Psoas muscle (tissue), 8 donors: Measurements from ENCODE around the gene RAPGEF5. TPM values are rescaled to one million over a fixed set of nuclear protein-coding genes. Genes with fewer than 3 reads are reported as not detected.

Experiments
- ATAC-seq, 4 donors: fragments of 200-7000 bp; cut with Tn5 transposase; one replicate each; pipeline ENCODE4 v1.9.1; 2020; ENCODE audit warnings: moderate library complexity in 3 of 4, mild to moderate bottlenecking in 2 of 4
- DNase-seq, 2 donors: peaks; one replicate each; pipeline ENCODE4 v3.0.0-alpha.2; 2020
- H3K27ac ChIP-seq: fragments of 200-600 bp; one replicate; pipeline ENCODE4 v1.8.0; 2022
- H3K27me3 ChIP-seq, 3 donors: fragments of 200-600 bp in 1 of 3; one replicate each; pipeline versions ENCODE4 v1.6.1 to v1.8.0; 2013 to 2022; ENCODE audit warnings: low read length in 2 of 3, mild to moderate bottlenecking in 2 of 3, moderate library complexity in 1 of 3; ENCODE audit not compliant: insufficient read depth in 3 of 3
- H3K36me3 ChIP-seq, 2 donors: fragments of 200-600 bp in 1 of 2; one replicate each; pipeline versions ENCODE4 v1.6.1 to v1.8.0; 2013 to 2022; ENCODE audit warnings: low read depth in 1 of 2, mild to moderate bottlenecking in 1 of 2, moderate library complexity in 1 of 2; ENCODE audit not compliant: insufficient read depth in 1 of 2
- H3K4me1 ChIP-seq: fragments of 200-600 bp; one replicate; pipeline ENCODE4 v1.8.0; 2022
- H3K4me3 ChIP-seq: fragments of 200-600 bp; one replicate; pipeline ENCODE4 v1.8.0; 2022; ENCODE audit warnings: mild to moderate bottlenecking
- H3K9me3 ChIP-seq: fragments of 200-600 bp; one replicate; pipeline ENCODE4 v1.8.0; 2022
- WGBS, 3 donors: extraction: QIAGEN DNeasy Blood & Tissue Kit; methylation state at CpG; one replicate each; pipeline versions ENCODE4 v1.1.6 to v1.1.7; 2013; 5-methylcytosine and 5-hydroxymethylcytosine counted together
- intact Hi-C, 2 donors: fragments of 100-400 bp; cut with DNase I; formaldehyde crosslinking; loops; one replicate each; pipeline versions ENCODE4 v1.11.0 to v1.14.2; 2022
- polyA plus RNA-seq, 3 donors: library from polyadenylated mRNA; stranded (reverse); fragments of 200-250 nt; gene quantifications; one replicate each; pipeline ENCODE4 v1.2.3, GENCODE V29; 2013
- total RNA-seq, 4 donors: library from RNA; stranded (reverse); fragmentation: NEBNext Ultra II Directional in 2 of 4; extraction: Animal tissue kit (Norgen Biotek cat#: 25700) in 2 of 4; gene quantifications; one replicate each; pipeline versions ENCODE4 v1.2.1 to v1.2.4, GENCODE V29; 2021 to 2023
- TF ChIP-seq, protein P1 (sequence below): fragments of 200-600 bp; IDR thresholded peaks from one replicate; pipeline ENCODE4 v1.8.0; 2022; ENCODE audit warnings: antibody characterized with exemption
- donor health status: healthy with polysubstance abuse.
- donor health status: DM: no; HTN: no; CAD: no; lungs with moderate emphysema.
- donor health status: Bipolar disorder and iron deficiency.
- donor health status: healthy.
- donor health status: DM: yes; HTN: yes; CAD: no.
- donor health status: DM: no; HTN: no; CAD: no.
- donor health status: DM: no; HTN: no; CAD: no.
- donor health status: DM: yes; HTN: yes; CAD: no.

The RAPGEF5 gene
- total and polyA plus RNA-seq, 7 donors: 2.6 to 10.8 (median 5.5) TPM

DNA sequence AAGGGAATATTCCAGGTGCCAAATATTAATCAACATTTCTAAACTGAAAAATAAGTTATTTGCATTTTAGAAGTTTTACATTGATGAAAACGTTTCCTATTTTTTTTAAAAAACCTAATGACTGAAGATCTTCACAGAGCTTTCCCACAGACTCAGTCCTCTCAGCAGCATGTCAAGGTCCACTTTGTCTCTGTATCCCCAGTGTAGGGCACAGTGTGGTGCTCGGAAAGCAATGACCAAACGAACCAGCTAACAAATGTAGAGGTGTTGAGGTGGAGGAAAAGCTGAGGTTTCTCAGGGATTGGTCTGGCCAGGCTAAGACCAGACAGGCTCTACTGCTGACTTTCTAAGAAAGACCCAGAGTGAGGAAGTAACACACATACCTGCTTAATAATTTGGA, 209.1 kb downstream of the RAPGEF5 start:
- Histone ChIP-seq H3K4me3 (no peak overlapping the region), H3K27ac (no peak overlapping the region), H3K36me3 (peaks cover 0 to 10% of the 10 kb centered on the region in 2 donors), H3K4me1 (no peaks in the 10 kb centered on the region), H3K27me3 (peaks cover 0 to 3% (median 3%) of the 10 kb centered on the region in 3 donors), H3K9me3 (no peaks in the 10 kb centered on the region)
- 77 to 88% (median 81%) methylated on average over 3 of the region's 3 CpGs for WGBS, 3 donors
- DNase-seq: no peak
- ATAC-seq: no peak
- TF ChIP-seq, protein P1, sequence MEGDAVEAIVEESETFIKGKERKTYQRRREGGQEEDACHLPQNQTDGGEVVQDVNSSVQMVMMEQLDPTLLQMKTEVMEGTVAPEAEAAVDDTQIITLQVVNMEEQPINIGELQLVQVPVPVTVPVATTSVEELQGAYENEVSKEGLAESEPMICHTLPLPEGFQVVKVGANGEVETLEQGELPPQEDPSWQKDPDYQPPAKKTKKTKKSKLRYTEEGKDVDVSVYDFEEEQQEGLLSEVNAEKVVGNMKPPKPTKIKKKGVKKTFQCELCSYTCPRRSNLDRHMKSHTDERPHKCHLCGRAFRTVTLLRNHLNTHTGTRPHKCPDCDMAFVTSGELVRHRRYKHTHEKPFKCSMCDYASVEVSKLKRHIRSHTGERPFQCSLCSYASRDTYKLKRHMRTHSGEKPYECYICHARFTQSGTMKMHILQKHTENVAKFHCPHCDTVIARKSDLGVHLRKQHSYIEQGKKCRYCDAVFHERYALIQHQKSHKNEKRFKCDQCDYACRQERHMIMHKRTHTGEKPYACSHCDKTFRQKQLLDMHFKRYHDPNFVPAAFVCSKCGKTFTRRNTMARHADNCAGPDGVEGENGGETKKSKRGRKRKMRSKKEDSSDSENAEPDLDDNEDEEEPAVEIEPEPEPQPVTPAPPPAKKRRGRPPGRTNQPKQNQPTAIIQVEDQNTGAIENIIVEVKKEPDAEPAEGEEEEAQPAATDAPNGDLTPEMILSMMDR: no peak
- intact Hi-C loops: no loop called here

DNA sequence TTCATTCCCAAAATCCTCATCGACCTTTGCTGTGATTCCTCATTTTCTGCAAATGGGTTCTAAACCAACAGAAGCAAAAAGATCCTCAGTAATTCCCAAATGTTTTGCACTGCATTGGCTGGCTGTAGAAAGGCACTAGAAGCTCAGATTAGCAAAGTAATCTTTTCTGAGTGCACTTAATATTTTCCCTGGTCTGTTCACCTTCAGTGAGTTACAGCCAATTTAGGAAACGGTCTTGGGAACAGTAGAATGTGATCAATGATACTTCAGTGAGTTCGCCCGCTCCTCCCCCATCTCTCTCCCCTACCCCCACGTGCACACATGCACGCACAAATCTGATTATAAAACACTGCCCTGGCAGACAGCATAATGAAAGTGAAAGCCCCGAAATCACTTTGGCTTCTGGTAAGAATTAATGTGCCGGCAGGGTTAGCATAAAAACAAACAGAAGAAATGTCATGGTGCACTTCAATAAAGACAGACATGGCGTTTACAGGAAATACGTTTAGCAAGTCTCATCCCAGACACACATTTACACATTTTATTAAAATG, 209.9 kb downstream of the RAPGEF5 start:
- intact Hi-C loops: no loop called here
- Histone ChIP-seq H3K36me3 (peaks cover 0 to 10% of the 10 kb centered on the region in 2 donors), H3K4me1 (no peaks in the 10 kb centered on the region), H3K9me3 (no peaks in the 10 kb centered on the region), H3K27ac (no peak overlapping the region), H3K4me3 (no peak overlapping the region), H3K27me3 (peaks cover 0 to 3% (median 3%) of the 10 kb centered on the region in 3 donors)
- ATAC-seq (no peak), DNase-seq (no peak)
- TF ChIP-seq, protein P1: no peak
- 39 to 55% (median 39%) methylated on average over 10 of the region's 10 CpGs for WGBS, 3 donors

DNA sequence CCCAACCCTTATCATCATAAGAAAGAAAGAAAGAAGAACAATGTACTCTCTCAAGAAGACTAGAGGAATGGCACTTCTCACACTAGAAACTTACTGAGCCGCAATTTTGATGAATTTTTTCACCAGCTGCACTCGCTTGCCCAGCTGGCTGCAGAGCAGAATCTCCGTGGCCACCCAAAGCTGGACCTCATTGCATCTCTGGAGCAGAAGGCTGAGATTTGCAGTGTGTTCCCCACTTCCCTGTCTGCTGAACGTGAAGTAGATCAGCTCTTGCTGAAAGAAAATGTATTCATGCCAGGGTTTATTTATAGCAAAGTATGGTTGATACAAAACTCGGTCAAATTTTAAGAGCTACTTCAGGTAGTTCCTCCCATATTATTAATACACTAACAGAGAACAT, 212.0 kb downstream of the RAPGEF5 start:
- no peaks in the 10 kb centered on the region for H3K4me1 ChIP-seq
- no peak overlapping the region for H3K27ac ChIP-seq
- intact Hi-C loops: no loop called here
- H3K9me3 ChIP-seq: no peaks in the 10 kb centered on the region
- TF ChIP-seq, protein P1: no peak
- 45 to 64% (median 52%) methylated on average over 5 of the region's 5 CpGs for WGBS, 3 donors
- H3K4me3 ChIP-seq: no peak overlapping the region
- DNase-seq: no peak
- ATAC-seq: no peak
- peaks cover 0 to 3% (median 3%) of the 10 kb centered on the region in 3 donors for H3K27me3 ChIP-seq
- H3K36me3 ChIP-seq: peaks cover 0 to 13% of the 10 kb centered on the region in 2 donors

DNA sequence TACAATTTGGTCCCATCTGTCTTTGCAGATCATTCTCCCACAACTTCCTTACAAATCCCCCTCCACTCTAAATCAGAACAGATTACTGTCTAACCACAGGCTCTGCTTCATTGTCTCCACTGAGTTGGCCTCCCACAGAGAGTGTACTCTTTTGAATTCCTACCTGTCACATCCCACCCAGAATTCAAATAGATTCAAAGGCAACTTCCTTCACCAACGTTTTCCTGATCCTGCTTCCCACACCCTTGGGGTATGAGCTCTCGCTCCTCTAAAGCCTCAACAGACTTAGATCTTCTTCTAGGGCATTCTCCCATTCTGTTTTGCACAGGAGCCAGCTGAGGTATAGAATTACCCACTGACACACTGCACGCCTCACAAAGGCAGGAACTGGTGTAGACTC, 213.5 kb downstream of the RAPGEF5 start:
- intact Hi-C loops: no loop called here
- 49 to 64% (median 63%) methylated on average over 3 of the region's 3 CpGs for WGBS, 3 donors
- peaks cover 0 to 4% of the 10 kb centered on the region in 2 donors for H3K36me3 ChIP-seq
- no peaks in the 10 kb centered on the region for H3K9me3 ChIP-seq
- no peak for ATAC-seq
- peaks cover 0 to 3% (median 3%) of the 10 kb centered on the region in 3 donors for H3K27me3 ChIP-seq
- no peak for DNase-seq
- H3K4me1 ChIP-seq: no peaks in the 10 kb centered on the region
- H3K4me3 ChIP-seq: no peak overlapping the region
- H3K27ac ChIP-seq: no peak overlapping the region
- TF ChIP-seq, protein P1: no peak

DNA sequence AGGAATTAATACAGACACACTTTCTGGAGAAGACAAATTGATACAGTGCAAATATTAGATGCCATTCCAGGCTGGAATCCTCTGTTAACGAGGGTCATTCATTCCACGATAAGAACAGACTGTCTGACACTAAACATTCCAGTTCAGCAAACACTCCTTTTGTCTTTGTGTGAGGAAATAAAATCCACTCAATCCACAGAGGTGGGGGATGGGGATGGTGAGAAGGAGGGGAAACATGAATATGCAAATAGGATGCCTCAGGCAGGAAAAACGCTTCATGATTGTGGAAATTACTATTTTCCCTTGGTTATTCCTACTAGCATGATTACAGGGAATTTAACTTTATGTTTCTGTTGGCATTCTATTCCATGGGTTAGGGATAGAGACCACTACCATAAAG, 214.4 kb downstream of the RAPGEF5 start:
- ATAC-seq: no peak

More for the DNA sequence above, 214.4 kb downstream of the RAPGEF5 start:
- Histone ChIP-seq H3K36me3 (peaks cover 0 to 4% of the 10 kb centered on the region in 2 donors), H3K27ac (no peak overlapping the region), H3K27me3 (peaks cover 0 to 3% (median 3%) of the 10 kb centered on the region in 3 donors), H3K4me3 (no peak overlapping the region), H3K4me1 (no peaks in the 10 kb centered on the region), H3K9me3 (no peaks in the 10 kb centered on the region)
- intact Hi-C loops: no loop called here
- WGBS, 3 donors: 68 to 72% (median 72%) methylated on average over 3 of the region's 3 CpGs
- DNase-seq: no peak
- TF ChIP-seq, protein P1: no peak
